NCI-H748 (cell line): ENCODE measurements around the gene PALLD.
"Not testable (repeated sequence)": the region's sequence is repeated elsewhere in the genome, so short reads cannot be mapped to it uniquely, and the experiment has no call there.

Experiments
- DNase-seq: peaks from one replicate; lab custom pipeline; 2025; ENCODE audit not compliant: unreplicated experiment; lab: John Stamatoyannopoulos, UW

PALLD gene

DNA sequence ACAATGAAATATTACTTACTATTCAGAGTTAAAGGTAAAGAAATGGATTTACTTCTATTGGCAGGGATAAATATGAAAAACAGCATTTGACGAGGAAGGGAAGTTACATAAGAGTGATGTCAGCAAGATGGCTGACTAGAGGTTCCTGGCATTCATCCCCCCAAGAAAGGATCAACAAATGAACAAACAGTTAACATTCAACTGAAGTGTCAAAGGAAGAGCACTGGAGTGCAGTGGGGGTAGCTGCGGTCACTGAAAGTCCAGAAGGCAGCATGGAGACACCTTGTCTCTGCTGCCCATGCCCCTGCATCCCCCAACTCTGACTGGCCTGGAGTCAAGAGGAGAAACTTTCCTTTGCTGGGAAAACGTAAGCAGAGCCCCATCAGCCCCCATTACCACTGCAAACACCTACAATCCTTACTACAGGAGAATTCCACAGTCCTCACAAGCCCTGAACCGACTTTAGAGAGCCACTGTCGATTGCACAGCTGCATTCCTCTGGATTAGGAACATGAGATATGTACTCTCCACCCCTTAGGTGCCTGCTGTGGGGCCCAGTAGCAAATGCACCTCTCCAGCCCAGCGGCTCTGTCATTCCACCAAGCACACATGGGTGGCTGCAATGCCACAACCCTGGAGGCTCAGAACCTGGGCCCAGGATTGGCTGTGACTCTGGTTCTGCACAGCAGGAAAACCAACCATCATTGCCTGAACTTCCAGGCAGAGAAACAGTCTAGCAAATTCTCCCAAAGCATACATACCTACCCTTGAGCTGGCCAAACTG lies 433.8 kb downstream of the PALLD start:
- no peak for DNase-seq

- DNase-seq, result no peak
Measured at GRCh38 chr4:168931215-168931650, 434.4 kb downstream of the PALLD start.

- no peak for DNase-seq
Measured at GRCh38 chr4:168932138-168932537, 435.3 kb downstream of the PALLD start.

- DNase-seq, result no peak
Measured at GRCh38 chr4:168933423-168933822, 436.6 kb downstream of the PALLD start.

- not testable (repeated sequence) for DNase-seq
Measured at GRCh38 chr4:168937473-168937872, 440.6 kb downstream of the PALLD start.

DNA sequence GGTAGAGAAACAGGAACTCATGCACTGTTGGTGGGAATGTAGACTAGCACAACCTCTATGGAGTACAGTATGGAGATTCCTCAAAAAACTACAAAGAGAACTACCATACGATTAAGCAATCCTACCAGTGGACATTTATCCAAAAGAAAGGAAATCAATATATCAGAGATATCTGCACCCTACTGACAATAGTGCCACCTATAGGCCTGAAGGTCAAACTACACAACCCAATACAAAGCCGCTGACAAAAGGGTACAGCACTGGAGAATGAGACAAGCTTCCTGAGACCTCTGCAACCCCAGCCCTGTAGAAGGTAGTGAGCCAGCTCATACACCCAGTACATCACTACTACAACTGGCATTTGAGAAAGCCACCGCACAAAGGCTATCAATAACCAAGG lies 446.1 kb downstream of the PALLD start:
- DNase-seq, result no peak

GRCh38 chr4:168945291-168945690 lies 448.4 kb downstream of the PALLD start:
- DNase-seq, result no peak

DNA sequence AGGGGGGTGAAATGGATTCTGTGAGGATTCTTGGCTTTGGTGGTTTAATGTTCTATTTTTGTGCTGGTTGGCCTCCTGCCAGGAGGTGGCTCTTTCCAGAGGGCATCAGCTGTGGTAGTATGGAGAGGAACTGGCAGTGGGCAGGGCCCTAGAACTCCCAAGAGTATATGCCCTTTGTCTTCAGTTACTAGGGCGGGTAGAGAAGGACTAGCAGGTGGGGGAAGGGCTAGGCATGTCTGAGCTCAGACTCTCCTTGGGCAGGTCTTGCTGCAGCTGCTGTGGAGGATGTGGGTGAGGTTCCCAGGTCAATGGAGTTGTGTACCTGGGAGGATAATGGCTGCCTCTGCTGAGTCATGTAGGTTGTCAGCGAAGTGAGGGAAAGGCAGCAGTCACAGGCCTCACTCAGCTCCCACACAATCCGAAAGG lies 456.0 kb downstream of the PALLD start:
- DNase-seq, result peak; percentile 23

- no peak for DNase-seq
Measured at GRCh38 chr4:168955674-168956073, 458.8 kb downstream of the PALLD start.

GRCh38 chr4:168960716-168961115 lies 463.9 kb downstream of the PALLD start:
- DNase-seq, result no peak

GRCh38 chr4:168972596-168972995 lies 475.7 kb downstream of the PALLD start:
- DNase-seq, result no peak
